ENCODE measurements around the gene ACSL5. TPM values are rescaled to one million over a fixed set of nuclear protein-coding genes. Genes with fewer than 3 reads are reported as not detected.

The ACSL5 gene
- total and polyA plus RNA-seq, 10 of the 15 experiments (the other 5 are each of a cell fraction or from before 2014, with no cell fraction given), result 22.3 to 57.0 (median 46.4) TPM

DNA sequence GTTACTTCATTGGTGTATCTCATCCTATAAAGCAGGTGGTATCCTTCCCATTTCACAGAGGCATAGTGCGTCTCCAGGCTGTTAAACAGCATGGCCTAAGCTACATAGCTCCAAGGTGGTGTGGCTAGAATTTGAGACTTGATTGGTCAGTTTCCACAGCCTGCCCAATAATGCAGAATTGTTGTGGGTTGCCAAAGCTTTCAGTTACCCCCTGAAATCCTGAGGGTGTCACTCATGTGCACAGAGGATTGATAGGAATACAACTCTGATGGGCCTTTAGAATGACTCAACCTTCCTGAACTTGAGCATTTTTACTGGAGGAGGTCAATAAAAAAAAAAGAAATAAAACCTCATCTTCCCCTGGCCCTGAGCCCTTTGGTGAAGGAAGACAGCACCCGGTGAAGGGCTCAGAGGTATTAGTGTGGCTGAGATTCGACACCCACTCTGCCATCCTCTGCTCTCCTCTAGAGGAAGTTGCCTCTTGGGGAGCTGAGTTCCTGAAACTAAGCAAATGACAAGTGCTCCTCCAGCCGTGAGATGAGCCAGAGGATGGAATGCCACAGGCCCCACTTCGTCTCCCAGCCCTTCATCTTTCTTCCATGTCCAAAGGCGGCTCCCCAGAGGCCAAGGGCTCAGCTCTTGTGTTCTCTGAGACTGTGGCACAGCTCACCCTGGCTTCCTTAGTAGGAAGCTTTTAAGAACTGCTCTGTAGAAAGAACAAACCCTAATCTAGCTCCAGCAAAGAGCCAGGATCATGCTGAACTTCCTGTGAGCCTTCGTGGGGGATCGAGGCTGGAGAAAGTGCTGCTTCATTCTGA, 1.0 kb downstream of the ACSL5 start (continued):
- no peak for TF ChIP-seq NFYB (IDR thresholded peaks at IDR 0.05; ENCODE audit: insufficient read depth, low read depth, low read length)
- TF ChIP-seq WRNIP1 (IDR thresholded peaks at IDR 0.05; ENCODE audit: borderline replicate concordance, low read depth, low read length), result no peak
- 0 out of 4 replicates have a peak, but pooled peaks of 1 of the 2 experiments have one; percentile 29 for TF ChIP-seq SRF (IDR thresholded peaks at IDR 0.05; ENCODE audit: low read depth in 2 of 2, low read length in 2 of 2)
- TF ChIP-seq TCF3 (IDR thresholded peaks at IDR 0.05; ENCODE audit: borderline replicate concordance, insufficient read depth, low read depth, low read length), result no peak
- TF ChIP-seq CREM (IDR thresholded peaks at IDR 0.05; ENCODE audit: low read depth), result no peak
- no peak for TF ChIP-seq MYC (IDR thresholded peaks at IDR 0.05; ENCODE audit: insufficient read depth, insufficient read length, insufficient replicate concordance, low read length, severe bottlenecking)
- no peak for TF ChIP-seq HDAC2 (IDR thresholded peaks at IDR 0.05)
- TF ChIP-seq, protein P1, sequence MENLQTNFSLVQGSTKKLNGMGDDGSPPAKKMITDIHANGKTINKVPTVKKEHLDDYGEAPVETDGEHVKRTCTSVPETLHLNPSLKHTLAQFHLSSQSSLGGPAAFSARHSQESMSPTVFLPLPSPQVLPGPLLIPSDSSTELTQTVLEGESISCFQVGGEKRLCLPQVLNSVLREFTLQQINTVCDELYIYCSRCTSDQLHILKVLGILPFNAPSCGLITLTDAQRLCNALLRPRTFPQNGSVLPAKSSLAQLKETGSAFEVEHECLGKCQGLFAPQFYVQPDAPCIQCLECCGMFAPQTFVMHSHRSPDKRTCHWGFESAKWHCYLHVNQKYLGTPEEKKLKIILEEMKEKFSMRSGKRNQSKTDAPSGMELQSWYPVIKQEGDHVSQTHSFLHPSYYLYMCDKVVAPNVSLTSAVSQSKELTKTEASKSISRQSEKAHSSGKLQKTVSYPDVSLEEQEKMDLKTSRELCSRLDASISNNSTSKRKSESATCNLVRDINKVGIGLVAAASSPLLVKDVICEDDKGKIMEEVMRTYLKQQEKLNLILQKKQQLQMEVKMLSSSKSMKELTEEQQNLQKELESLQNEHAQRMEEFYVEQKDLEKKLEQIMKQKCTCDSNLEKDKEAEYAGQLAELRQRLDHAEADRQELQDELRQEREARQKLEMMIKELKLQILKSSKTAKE (IDR thresholded peaks at IDR 0.05; ENCODE audit: low read depth, poor library complexity, severe bottlenecking), result no peak
- TF ChIP-seq POLR2A (IDR thresholded peaks at IDR 0.05; ENCODE audit: low read depth, low read length), result peak; percentile 41; the same call in 1 of the 2 replicates
- TF ChIP-seq RELA (IDR thresholded peaks at IDR 0.05; ENCODE audit: borderline replicate concordance, partially characterized antibody), result no peak
- TF ChIP-seq, protein P2, sequence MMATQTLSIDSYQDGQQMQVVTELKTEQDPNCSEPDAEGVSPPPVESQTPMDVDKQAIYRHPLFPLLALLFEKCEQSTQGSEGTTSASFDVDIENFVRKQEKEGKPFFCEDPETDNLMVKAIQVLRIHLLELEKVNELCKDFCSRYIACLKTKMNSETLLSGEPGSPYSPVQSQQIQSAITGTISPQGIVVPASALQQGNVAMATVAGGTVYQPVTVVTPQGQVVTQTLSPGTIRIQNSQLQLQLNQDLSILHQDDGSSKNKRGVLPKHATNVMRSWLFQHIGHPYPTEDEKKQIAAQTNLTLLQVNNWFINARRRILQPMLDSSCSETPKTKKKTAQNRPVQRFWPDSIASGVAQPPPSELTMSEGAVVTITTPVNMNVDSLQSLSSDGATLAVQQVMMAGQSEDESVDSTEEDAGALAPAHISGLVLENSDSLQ (IDR thresholded peaks at IDR 0.05), result peak; percentile 54
- TF ChIP-seq, protein P3, sequence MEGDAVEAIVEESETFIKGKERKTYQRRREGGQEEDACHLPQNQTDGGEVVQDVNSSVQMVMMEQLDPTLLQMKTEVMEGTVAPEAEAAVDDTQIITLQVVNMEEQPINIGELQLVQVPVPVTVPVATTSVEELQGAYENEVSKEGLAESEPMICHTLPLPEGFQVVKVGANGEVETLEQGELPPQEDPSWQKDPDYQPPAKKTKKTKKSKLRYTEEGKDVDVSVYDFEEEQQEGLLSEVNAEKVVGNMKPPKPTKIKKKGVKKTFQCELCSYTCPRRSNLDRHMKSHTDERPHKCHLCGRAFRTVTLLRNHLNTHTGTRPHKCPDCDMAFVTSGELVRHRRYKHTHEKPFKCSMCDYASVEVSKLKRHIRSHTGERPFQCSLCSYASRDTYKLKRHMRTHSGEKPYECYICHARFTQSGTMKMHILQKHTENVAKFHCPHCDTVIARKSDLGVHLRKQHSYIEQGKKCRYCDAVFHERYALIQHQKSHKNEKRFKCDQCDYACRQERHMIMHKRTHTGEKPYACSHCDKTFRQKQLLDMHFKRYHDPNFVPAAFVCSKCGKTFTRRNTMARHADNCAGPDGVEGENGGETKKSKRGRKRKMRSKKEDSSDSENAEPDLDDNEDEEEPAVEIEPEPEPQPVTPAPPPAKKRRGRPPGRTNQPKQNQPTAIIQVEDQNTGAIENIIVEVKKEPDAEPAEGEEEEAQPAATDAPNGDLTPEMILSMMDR (IDR thresholded peaks at IDR 0.05 in 2 of 3, conservative IDR thresholded peaks at IDR 0.05 in 1 of 3; ENCODE audit: control insufficient read depth in 2 of 3, extremely low read depth in 1 of 3, insufficient read depth in 1 of 3, low read depth in 3 of 3, low read length in 3 of 3), result 0 out of 6 replicates have a peak, but pooled peaks of 1 of the 3 experiments have one; percentile 2
- no peak for TF ChIP-seq SMAD5 (IDR thresholded peaks at IDR 0.05; ENCODE audit: low read depth)
- TF ChIP-seq TBL1XR1 (IDR thresholded peaks at IDR 0.05; ENCODE audit: low read depth, low read length), result no peak
- TF ChIP-seq, protein P4, sequence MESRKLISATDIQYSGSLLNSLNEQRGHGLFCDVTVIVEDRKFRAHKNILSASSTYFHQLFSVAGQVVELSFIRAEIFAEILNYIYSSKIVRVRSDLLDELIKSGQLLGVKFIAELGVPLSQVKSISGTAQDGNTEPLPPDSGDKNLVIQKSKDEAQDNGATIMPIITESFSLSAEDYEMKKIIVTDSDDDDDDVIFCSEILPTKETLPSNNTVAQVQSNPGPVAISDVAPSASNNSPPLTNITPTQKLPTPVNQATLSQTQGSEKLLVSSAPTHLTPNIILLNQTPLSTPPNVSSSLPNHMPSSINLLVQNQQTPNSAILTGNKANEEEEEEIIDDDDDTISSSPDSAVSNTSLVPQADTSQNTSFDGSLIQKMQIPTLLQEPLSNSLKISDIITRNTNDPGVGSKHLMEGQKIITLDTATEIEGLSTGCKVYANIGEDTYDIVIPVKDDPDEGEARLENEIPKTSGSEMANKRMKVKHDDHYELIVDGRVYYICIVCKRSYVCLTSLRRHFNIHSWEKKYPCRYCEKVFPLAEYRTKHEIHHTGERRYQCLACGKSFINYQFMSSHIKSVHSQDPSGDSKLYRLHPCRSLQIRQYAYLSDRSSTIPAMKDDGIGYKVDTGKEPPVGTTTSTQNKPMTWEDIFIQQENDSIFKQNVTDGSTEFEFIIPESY (IDR thresholded peaks at IDR 0.05), result no peak
- no peak for TF ChIP-seq LARP7 (IDR thresholded peaks at IDR 0.05)
- TF ChIP-seq CREB1 (IDR thresholded peaks at IDR 0.05; ENCODE audit: low read depth), result no peak
- TF ChIP-seq, protein P5, sequence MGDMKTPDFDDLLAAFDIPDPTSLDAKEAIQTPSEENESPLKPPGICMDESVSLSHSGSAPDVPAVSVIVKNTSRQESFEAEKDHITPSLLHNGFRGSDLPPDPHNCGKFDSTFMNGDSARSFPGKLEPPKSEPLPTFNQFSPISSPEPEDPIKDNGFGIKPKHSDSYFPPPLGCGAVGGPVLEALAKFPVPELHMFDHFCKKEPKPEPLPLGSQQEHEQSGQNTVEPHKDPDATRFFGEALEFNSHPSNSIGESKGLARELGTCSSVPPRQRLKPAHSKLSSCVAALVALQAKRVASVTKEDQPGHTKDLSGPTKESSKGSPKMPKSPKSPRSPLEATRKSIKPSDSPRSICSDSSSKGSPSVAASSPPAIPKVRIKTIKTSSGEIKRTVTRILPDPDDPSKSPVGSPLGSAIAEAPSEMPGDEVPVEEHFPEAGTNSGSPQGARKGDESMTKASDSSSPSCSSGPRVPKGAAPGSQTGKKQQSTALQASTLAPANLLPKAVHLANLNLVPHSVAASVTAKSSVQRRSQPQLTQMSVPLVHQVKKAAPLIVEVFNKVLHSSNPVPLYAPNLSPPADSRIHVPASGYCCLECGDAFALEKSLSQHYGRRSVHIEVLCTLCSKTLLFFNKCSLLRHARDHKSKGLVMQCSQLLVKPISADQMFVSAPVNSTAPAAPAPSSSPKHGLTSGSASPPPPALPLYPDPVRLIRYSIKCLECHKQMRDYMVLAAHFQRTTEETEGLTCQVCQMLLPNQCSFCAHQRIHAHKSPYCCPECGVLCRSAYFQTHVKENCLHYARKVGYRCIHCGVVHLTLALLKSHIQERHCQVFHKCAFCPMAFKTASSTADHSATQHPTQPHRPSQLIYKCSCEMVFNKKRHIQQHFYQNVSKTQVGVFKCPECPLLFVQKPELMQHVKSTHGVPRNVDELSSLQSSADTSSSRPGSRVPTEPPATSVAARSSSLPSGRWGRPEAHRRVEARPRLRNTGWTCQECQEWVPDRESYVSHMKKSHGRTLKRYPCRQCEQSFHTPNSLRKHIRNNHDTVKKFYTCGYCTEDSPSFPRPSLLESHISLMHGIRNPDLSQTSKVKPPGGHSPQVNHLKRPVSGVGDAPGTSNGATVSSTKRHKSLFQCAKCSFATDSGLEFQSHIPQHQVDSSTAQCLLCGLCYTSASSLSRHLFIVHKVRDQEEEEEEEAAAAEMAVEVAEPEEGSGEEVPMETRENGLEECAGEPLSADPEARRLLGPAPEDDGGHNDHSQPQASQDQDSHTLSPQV (IDR thresholded peaks at IDR 0.05), result no peak

All from GM12878 (cell line).